K562 (cell line): Measurements from ENCODE around the gene ZNF862. TPM values are rescaled to one million over a fixed set of nuclear protein-coding genes. Genes with fewer than 3 reads are reported as not detected.

ENCODE experiments used
- ATAC-seq: fragments of 200-7000 bp; cut with Tn5 transposase; 3 replicates; pipeline ENCODE4 v1.9.1; 2020; ENCODE audit warnings: moderate library complexity
- BruUV-seq: library from RNA; stranded (reverse); fragments of 400-500 nt; replicated peaks from 2 replicates; lab custom pipeline; 2021; lab: Mats Ljungman, UMichigan
- CTCF ChIA-PET: fragments of 300-600 bp; formaldehyde crosslinking; extraction: SDS; loops from one replicate; lab custom pipeline; 2021; ENCODE audit warnings: low intra/inter-chr PET ratio; lab: Yijun Ruan, JAX
- POLR2A ChIA-PET: fragments of 300-600, 350-650 bp; sonication (Branson Sonifier 250); formaldehyde crosslinking; extraction: SDS; loops from one replicate; lab custom pipeline; 2021; ENCODE audit warnings: antibody characterized with exemption, inconsistent platforms; lab: Yijun Ruan, JAX
- DNase-seq, 4 experiments: peaks; one replicate each; pipeline versions ENCODE4 v3.0.0 to v3.0.0-alpha.2; 2011 to 2018; ENCODE audit warnings: low spot score in 3 of 4, mixed read lengths in 3 of 4; ENCODE audit errors: extremely low read depth in 1 of 4
- FAIRE-seq: peaks from 2 replicates; lab custom pipeline; 2011; peaks lifted over from hg19 to GRCh38; lab: Jason Lieb, UNC
- H2AFZ ChIP-seq: 2 replicates; pipeline ENCODE4 v1.6.0; 2011; ENCODE audit warnings: low read depth, low read length, control low read depth, inconsistent platforms
- H3K27ac ChIP-seq: fragments of 200-600 bp; 3 replicates; pipeline ENCODE4 v1.8.0; 2011; ENCODE audit warnings: low read depth, mild to moderate bottlenecking, control low read depth, inconsistent platforms, low read length, moderate library complexity, mixed read lengths; ENCODE audit errors: extremely low read depth
- H3K27me3 ChIP-seq, 2 experiments: fragments of 300-600 bp in 1 of 2; 2 replicates in 1 of 2; 3 replicates in 1 of 2; pipeline versions ENCODE4 v1.6.0 to v1.8.0; 2011; ENCODE audit warnings: inconsistent platforms in 2 of 2, low read length in 2 of 2, mild to moderate bottlenecking in 1 of 2, mixed read lengths in 1 of 2, moderate library complexity in 1 of 2; ENCODE audit not compliant: control insufficient read depth in 2 of 2, insufficient read depth in 2 of 2
- H3K36me3 ChIP-seq: fragments of 300-600 bp; 3 replicates; pipeline ENCODE4 v1.8.0; 2011; ENCODE audit warnings: mild to moderate bottlenecking, low read length, inconsistent platforms; ENCODE audit not compliant: control insufficient read depth, insufficient read depth
- H3K4me1 ChIP-seq, 2 experiments: fragments of 200-600 bp in 1 of 2; replicated peaks in 1 of 2; 2 replicates in 1 of 2; 3 replicates in 1 of 2; pipeline versions ENCODE4 v1.5.1 to v1.8.0; 2011; ENCODE audit warnings: inconsistent platforms in 2 of 2, low read length in 2 of 2, mild to moderate bottlenecking in 1 of 2, mixed read lengths in 1 of 2, moderate library complexity in 1 of 2; ENCODE audit not compliant: control insufficient read depth in 2 of 2, insufficient read depth in 2 of 2
- H3K4me2 ChIP-seq: 2 replicates; pipeline ENCODE4 v1.6.1; 2011; ENCODE audit warnings: low read length, control low read depth, inconsistent platforms, mixed read lengths; ENCODE audit not compliant: insufficient read depth
- H3K4me3 ChIP-seq: fragments of 200-600 bp; sonication (generic), shearing (Covaris generic); 2 replicates; pipeline ENCODE4 v1.5.1; 2016; ENCODE audit warnings: control low read depth, inconsistent platforms
- H3K79me2 ChIP-seq: fragments of 200-600 bp; 3 replicates; pipeline ENCODE4 v1.8.0; 2011; ENCODE audit warnings: low read length, inconsistent platforms; ENCODE audit not compliant: control insufficient read depth, insufficient read depth
- H3K9ac ChIP-seq, 2 experiments: 2 replicates each; pipeline versions ENCODE4 v1.6.0 to v1.6.1; 2011; ENCODE audit warnings: low read depth in 2 of 2, low read length in 2 of 2, control low read depth in 1 of 2, inconsistent platforms in 1 of 2, mild to moderate bottlenecking in 1 of 2, mixed read lengths in 1 of 2; ENCODE audit not compliant: insufficient read depth in 1 of 2
- H3K9me1 ChIP-seq: one replicate; pipeline ENCODE4 v1.6.0; 2011; ENCODE audit warnings: inconsistent platforms, mild to moderate bottlenecking, low read length, moderate library complexity; ENCODE audit not compliant: control insufficient read depth, insufficient read depth
- H3K9me3 ChIP-seq: replicated peaks from 2 replicates; pipeline ENCODE4 v1.5.1; 2011; ENCODE audit warnings: low read depth, low read length, inconsistent platforms; ENCODE audit not compliant: control insufficient read depth, insufficient read depth
- H4K20me1 ChIP-seq: replicated peaks from 2 replicates; pipeline ENCODE4 v1.6.1; 2011; ENCODE audit warnings: low read length, inconsistent platforms, mixed read lengths; ENCODE audit not compliant: control insufficient read depth, insufficient read depth
- ARID1B ChIP-seq: fragments of 450-650 bp; IDR thresholded peaks from 2 replicates; pipeline ENCODE4 v1.6.1; 2016; ENCODE audit warnings: antibody characterized with exemption, mild to moderate bottlenecking, inconsistent platforms
- ATF1 ChIP-seq, 2 experiments: fragments of 450-650 bp in 1 of 2; IDR thresholded peaks; 2 replicates each; pipeline ENCODE4 v1.6.1; 2016; ENCODE audit warnings: missing compliant biosample characterization in 1 of 2, missing genetic modification characterization in 1 of 2
- BDP1 ChIP-seq: IDR thresholded peaks from 3 replicates; pipeline ENCODE4 v1.6.1; 2011; ENCODE audit not compliant: insufficient read length, insufficient read depth
- CREB1 ChIP-seq, 2 experiments: sonication (generic) in 1 of 2; formaldehyde crosslinking in 1 of 2; IDR thresholded peaks; 2 replicates each; pipeline versions ENCODE4 v1.6.1 to v1.8.0; 2012 to 2022; ENCODE audit warnings: inconsistent platforms in 1 of 2, mild to moderate bottlenecking in 1 of 2, missing genetic modification reagents in 1 of 2, moderate library complexity in 1 of 2
- CREM ChIP-seq: IDR thresholded peaks from 2 replicates; pipeline ENCODE4 v1.6.1; 2014; ENCODE audit warnings: antibody characterized with exemption, low read depth
- FOXM1 ChIP-seq, 2 experiments: fragments of 450-650 bp in 1 of 2; sonication (generic) in 1 of 2; formaldehyde crosslinking in 1 of 2; IDR thresholded peaks; 2 replicates each; pipeline versions ENCODE4 v1.6.1 to v1.9.0; 2017 to 2022; ENCODE audit warnings: low read depth in 2 of 2, mild to moderate bottlenecking in 2 of 2, missing genetic modification reagents in 1 of 2, moderate library complexity in 1 of 2
- NCOA4 ChIP-seq: fragments of 450-650 bp; IDR thresholded peaks from 2 replicates; pipeline ENCODE4 v1.6.1; 2018; ENCODE audit warnings: mild to moderate bottlenecking; ENCODE audit not compliant: partially characterized antibody
- TEAD4 ChIP-seq, 2 experiments: sonication (generic) in 1 of 2; formaldehyde crosslinking in 1 of 2; IDR thresholded peaks; 2 replicates each; pipeline versions ENCODE4 v1.6.1 to v1.8.0; 2012 to 2022; ENCODE audit warnings: borderline replicate concordance in 1 of 2, inconsistent platforms in 1 of 2, low read length in 1 of 2, mild to moderate bottlenecking in 1 of 2, missing genetic modification reagents in 1 of 2
- ZNF143 ChIP-seq: sonication (generic); formaldehyde crosslinking; IDR thresholded peaks from 2 replicates; pipeline ENCODE4 v1.9.0; 2022; ENCODE audit warnings: mild to moderate bottlenecking, missing genetic modification reagents
- WGBS: fragments of 100-300 bp; shearing (Covaris generic); methylation state at CpG from one replicate; pipeline ENCODE4 v1.1.6; 2016; ENCODE audit warnings: low coverage, mixed read lengths; ENCODE audit not compliant: insufficient coverage; ENCODE audit errors: missing lambda C conversion rate; 5-methylcytosine and 5-hydroxymethylcytosine counted together
- in situ Hi-C: fragments of 300-500 bp; cut with MboI; formaldehyde crosslinking; loops from 4 replicates; pipeline ENCODE4 v1.15.0; 2018; ENCODE audit warnings: inconsistent platforms, mixed read lengths
- intact Hi-C: fragments of 100-400 bp; cut with micrococcal nuclease; formaldehyde crosslinking; loops from 2 replicates; pipeline ENCODE4 v1.14.2; 2022
- polyA plus RNA-seq, 8 experiments: library from polyadenylated mRNA; depleted of rRNA in 4 of 8; stranded (reverse) in 5 of 8; unstranded in 3 of 8; fragments of >200 nt; fragmentation: Nextera tagmentation in 2 of 8; fragmentation: Illumina TruSeq in 1 of 8; extraction: Ambion mirVana in 2 of 8; extraction: Trizol in 1 of 8; gene quantifications; 2 replicates each; pipeline versions ENCODE4 v1.2.1 to v1.2.3, GENCODE V29; 2011 to 2014; ENCODE audit warnings: inconsistent platforms in 1 of 8, missing spikeins in 1 of 8
- total RNA-seq, 7 experiments: library from RNA; depleted of rRNA in 6 of 7; stranded (reverse); fragments of >200 nt in 6 of 7; fragmentation: Illumina TruSeq in 2 of 7; extraction: Trizol in 2 of 7; gene quantifications; 2 replicates each; pipeline versions ENCODE4 v1.2.1 to v1.2.3, GENCODE V29; 2011 to 2021; ENCODE audit warnings: low replicate concordance in 1 of 7

The ZNF862 gene
- total and polyA plus RNA-seq, 9 of the 15 experiments (the other 6 are each of a cell fraction or from before 2014, with no cell fraction given) = 1.1 to 3.9 (median 2.6) TPM

DNA sequence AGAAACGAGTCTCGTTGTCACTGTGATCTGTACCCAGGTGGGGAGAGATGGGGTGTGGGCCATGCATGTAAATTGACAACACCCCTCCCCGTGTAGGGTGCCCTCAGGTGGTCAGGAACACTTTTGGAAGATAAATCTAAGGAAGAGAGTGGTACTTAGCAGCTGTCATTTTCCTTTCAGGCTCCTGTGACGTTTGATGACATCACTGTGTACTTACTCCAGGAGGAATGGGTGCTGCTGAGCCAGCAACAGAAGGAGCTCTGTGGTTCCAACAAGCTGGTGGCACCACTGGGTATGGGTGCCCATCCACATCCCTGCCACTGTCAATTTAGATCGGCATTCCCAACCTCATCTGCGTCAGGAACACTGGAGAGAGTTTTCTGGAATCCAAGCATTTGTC, 6.3 kb downstream of the ZNF862 start:
- BruUV-seq = no TSS peak
- no peaks in the 10 kb centered on the region for H3K79me2 ChIP-seq
- no peaks in the 10 kb centered on the region for H3K36me3 ChIP-seq
- no peaks in the 10 kb centered on the region for H3K9me1 ChIP-seq
- no peak overlapping the region for H3K27ac ChIP-seq
- ChIA-PET CTCF (no interaction called here), POLR2A (interaction anchor here (1.6 kb wide), 2 partner anchors 11 to 39 kb away, joined by 4 to 5 read pairs; no protein-coding TSS in a partner anchor)
- peaks cover 6% of the 10 kb centered on the region; the same call in 1 of the 2 replicates for H4K20me1 ChIP-seq
- peaks cover 3 to 4% of the 10 kb centered on the region in 2 experiments; a peak in 2 of 5 replicates for H3K4me1 ChIP-seq
- H3K27me3 ChIP-seq = peaks cover 55% of the 10 kb centered on the region in 2 experiments
- H3K4me2 ChIP-seq = no peak overlapping the region
- H3K9me3 ChIP-seq = no peaks in the 10 kb centered on the region
- intact Hi-C loops (no loop called here), in situ Hi-C loops (no loop called here)
- no peak for FAIRE-seq
- no peak overlapping the region for H3K9ac ChIP-seq
- ATAC-seq = no peak
- TF ChIP-seq ZNF143 = 0 out of 2 replicates have a peak, but pooled peaks have one; percentile 23
- TF ChIP-seq NCOA4 = no peak
- no peak for TF ChIP-seq ARID1B
- no peak for TF ChIP-seq FOXM1 (IDR thresholded peaks at IDR 0.05; ENCODE audit: low read depth)
- TF ChIP-seq FOXM1 (CRISPR knock-in tag; IDR thresholded peaks at IDR 0.05; ENCODE audit: low read depth) = 0 out of 2 replicates have a peak, but pooled peaks have one; percentile 40
- TF ChIP-seq CREB1 (IDR thresholded peaks at IDR 0.05) = 0 out of 2 replicates have a peak, but pooled peaks have one; percentile 37
- TF ChIP-seq CREB1 (CRISPR knock-in tag; IDR thresholded peaks at IDR 0.05) = no peak; the same call in 1 of the 2 replicates
- no peak for TF ChIP-seq BDP1
- TF ChIP-seq CREM = peak; percentile 50; the same call in 1 of the 2 replicates
- TF ChIP-seq TEAD4 (IDR thresholded peaks at IDR 0.05; ENCODE audit: low read length) = no peak
- 0 out of 2 replicates have a peak, but pooled peaks have one; percentile 35 for TF ChIP-seq TEAD4 (CRISPR knock-in tag; IDR thresholded peaks at IDR 0.05; ENCODE audit: borderline replicate concordance)
- no peak for TF ChIP-seq ATF1 (CRISPR knock-in tag; IDR thresholded peaks at IDR 0.05)
- peak; percentile 83 for TF ChIP-seq ATF1 (tag; IDR thresholded peaks at IDR 0.05)
- DNase-seq = no peak
- no peak overlapping the region for H3K4me3 ChIP-seq
- WGBS = 3% methylated on average over 6 of the region's 6 CpGs
- H2AFZ ChIP-seq = no peak overlapping the region
